Activated B cell treated with CpG ODN at 0.5 μM for 24 hours (primary cell): ENCODE data around the gene SDHD. TPM values are rescaled to one million over a fixed set of nuclear protein-coding genes. Genes with fewer than 3 reads are reported as not detected.

Experiments used
- ATAC-seq: fragments of 200-7000 bp; cut with Tn5 transposase; one replicate; pipeline ENCODE4 v1.10.0; 2021; ENCODE audit warnings: low read depth, mild to moderate bottlenecking, moderate library complexity
- CTCF ChIA-PET: fragments of 350-600 bp; sonication (Branson Sonifier 250); formaldehyde crosslinking; loops from one replicate; lab custom pipeline; 2021; ENCODE audit warnings: antibody characterized with exemption; lab: Charles Lee
- POLR2A ChIA-PET: fragments of 350-600 bp; sonication (Branson Sonifier 250); formaldehyde crosslinking; loops from one replicate; lab custom pipeline; 2021; ENCODE audit warnings: antibody characterized with exemption; lab: Charles Lee
- DNase-seq: peaks from one replicate; pipeline ENCODE4 v3.0.0; 2022
- H3K27ac Mint-ChIP-seq: one replicate; pipeline ENCODE4 v1.8.0; 2020; ENCODE audit warnings: mixed read lengths
- H3K27me3 Mint-ChIP-seq: one replicate; pipeline ENCODE4 v1.8.0; 2021; ENCODE audit warnings: mixed read lengths
- H3K36me3 Mint-ChIP-seq: one replicate; pipeline ENCODE4 v1.8.0; 2021; ENCODE audit warnings: low read depth, mixed read lengths
- H3K4me1 Mint-ChIP-seq: one replicate; pipeline ENCODE4 v1.8.0; 2021; ENCODE audit warnings: mixed read lengths
- H3K4me3 Mint-ChIP-seq: one replicate; pipeline ENCODE4 v1.8.0; 2020; ENCODE audit warnings: mild to moderate bottlenecking, mixed read lengths
- H3K9me3 Mint-ChIP-seq: one replicate; pipeline ENCODE4 v1.8.0; 2020; ENCODE audit warnings: mixed read lengths
- CTCF ChIP-seq: fragments of 200-600 bp; IDR thresholded peaks from one replicate; pipeline ENCODE4 v1.8.0; 2022; ENCODE audit warnings: antibody characterized with exemption, mild to moderate bottlenecking
- intact Hi-C: fragments of 100-400 bp; cut with micrococcal nuclease; formaldehyde crosslinking; loops from one replicate; pipeline ENCODE4 v1.15.1; 2024
- total RNA-seq: library from RNA; stranded (reverse); gene quantifications from 2 replicates; pipeline ENCODE4 v1.2.3, GENCODE V29; 2022

Gene SDHD
- total RNA-seq, 1 donor from 2014 or later: 79.9 TPM

GRCh38 chr11:112115386-112115785, 28.7 kb downstream of the SDHD start:
- Mint-ChIP-seq H3K36me3 (no peaks in the 10 kb centered on the region), H3K9me3 (no peaks in the 10 kb centered on the region), H3K4me3 (no peak overlapping the region), H3K4me1 (peaks cover 6% of the 10 kb centered on the region), H3K27me3 (no peaks in the 10 kb centered on the region), H3K27ac (no peak overlapping the region)
- ChIA-PET CTCF (interaction anchor here (2.0 kb wide), 1 partner anchor 165 kb away, joined by 6 read pairs; no protein-coding TSS in a partner anchor), POLR2A (no interaction called here)
- intact Hi-C loops: no loop called here
- no peak for TF ChIP-seq CTCF
- ATAC-seq (no peak), DNase-seq (no peak)

GRCh38 chr11:112118176-112118575, 31.5 kb downstream of the SDHD start:
- ChIA-PET CTCF (no interaction called here), POLR2A (no interaction called here)
- H3K4me1 Mint-ChIP-seq: peaks cover 8% of the 10 kb centered on the region
- intact Hi-C loops: no loop called here
- no peaks in the 10 kb centered on the region for H3K9me3 Mint-ChIP-seq
- no peak overlapping the region for H3K27ac Mint-ChIP-seq
- no peak for TF ChIP-seq CTCF
- no peak for DNase-seq
- H3K4me3 Mint-ChIP-seq: no peak overlapping the region
- peaks cover 2% of the 10 kb centered on the region for H3K36me3 Mint-ChIP-seq
- no peaks in the 10 kb centered on the region for H3K27me3 Mint-ChIP-seq
- no peak for ATAC-seq

- Mint-ChIP-seq H3K27ac (no peak overlapping the region), H3K36me3 (peaks cover 2% of the 10 kb centered on the region)
- POLR2A ChIA-PET: no interaction called here
These were observed 35.4 kb downstream of the SDHD start for GRCh38 chr11:112121981-112122615.

GRCh38 chr11:112123129-112123528, 36.5 kb downstream of the SDHD start:
- Mint-ChIP-seq H3K4me1 (peaks cover 7% of the 10 kb centered on the region), H3K36me3 (peaks cover 2% of the 10 kb centered on the region), H3K27ac (no peak overlapping the region), H3K27me3 (no peaks in the 10 kb centered on the region), H3K4me3 (no peak overlapping the region), H3K9me3 (no peaks in the 10 kb centered on the region)
- ChIA-PET CTCF (no interaction called here), POLR2A (no interaction called here)
- no peak for ATAC-seq
- intact Hi-C loops: no loop called here
- no peak for DNase-seq
- TF ChIP-seq CTCF: no peak

More at GRCh38 chr11:112121981-112122615, 35.4 kb downstream of the SDHD start:
- no peaks in the 10 kb centered on the region for H3K9me3 Mint-ChIP-seq
- no peak for TF ChIP-seq CTCF
- H3K4me1 Mint-ChIP-seq: peaks cover 7% of the 10 kb centered on the region
- ATAC-seq: no peak
- no peaks in the 10 kb centered on the region for H3K27me3 Mint-ChIP-seq
- no peak overlapping the region for H3K4me3 Mint-ChIP-seq
- intact Hi-C loops: no loop called here
- no peak for DNase-seq
- CTCF ChIA-PET: interaction anchor here (1.0 kb wide), 1 partner anchor 158 kb away, joined by 3 read pairs; no protein-coding TSS in a partner anchor

GRCh38 chr11:112127056-112127455, 40.4 kb downstream of the SDHD start:
- POLR2A ChIA-PET: no interaction called here
- H3K4me1 Mint-ChIP-seq: no peaks in the 10 kb centered on the region
- no peaks in the 10 kb centered on the region for H3K9me3 Mint-ChIP-seq
- no peaks in the 10 kb centered on the region for H3K27me3 Mint-ChIP-seq
- CTCF ChIA-PET: no interaction called here
- no peak overlapping the region for H3K27ac Mint-ChIP-seq
- DNase-seq (no peak), ATAC-seq (no peak)
- no peak overlapping the region for H3K4me3 Mint-ChIP-seq
- intact Hi-C loops: no loop called here
- peaks cover 2% of the 10 kb centered on the region for H3K36me3 Mint-ChIP-seq
- no peak for TF ChIP-seq CTCF
